GM19351 (cell line): ENCODE results near the gene CELF2.

Experiments
- ATAC-seq: cut with Tn5 transposase; IDR thresholded peaks from one replicate; pipeline ENCODE4 v1.9.1; 2021; ENCODE audit warnings: mild to moderate bottlenecking, moderate library complexity; ENCODE audit not compliant: unreplicated experiment

The CELF2 gene

DNA sequence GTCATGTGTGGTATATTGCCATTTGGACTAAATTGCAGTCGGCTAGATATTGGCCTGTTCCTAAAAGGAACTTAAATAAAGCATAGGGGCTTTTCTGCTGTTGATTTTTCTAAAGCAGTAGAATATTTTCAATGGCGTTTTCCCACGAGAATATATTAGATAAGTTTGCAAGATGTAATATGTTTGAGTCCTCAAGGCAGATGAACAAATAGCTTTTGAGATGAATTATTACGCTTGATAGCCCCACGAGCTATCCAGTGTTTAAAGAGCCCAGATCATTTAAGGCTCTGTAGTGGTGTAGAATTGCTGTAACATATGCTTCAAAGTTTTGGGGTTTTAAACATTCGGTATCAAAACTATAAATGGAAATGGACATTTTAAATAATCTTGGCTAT is 2.9 kb downstream of the CELF2 start:
- ATAC-seq: no peak

DNA sequence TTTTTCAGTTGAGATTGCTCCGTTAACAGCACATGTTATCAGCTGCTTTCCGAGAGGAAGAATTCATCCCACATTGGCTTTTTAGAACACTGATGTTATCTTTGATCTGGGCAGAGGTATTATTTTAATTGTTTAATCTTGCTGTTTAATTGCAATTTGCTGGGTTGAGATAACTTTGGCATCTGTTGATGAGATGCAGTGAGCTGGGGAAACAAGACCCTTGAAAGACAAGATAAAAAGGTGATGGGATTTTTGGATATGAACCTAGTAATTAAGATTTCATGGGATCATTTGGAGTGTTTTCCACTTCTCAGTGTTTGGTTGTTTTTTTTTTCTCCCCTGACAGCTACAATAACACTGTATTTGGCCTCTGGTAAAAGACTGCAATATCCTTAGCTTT is 4.5 kb downstream of the CELF2 start:
- ATAC-seq: no peak

DNA sequence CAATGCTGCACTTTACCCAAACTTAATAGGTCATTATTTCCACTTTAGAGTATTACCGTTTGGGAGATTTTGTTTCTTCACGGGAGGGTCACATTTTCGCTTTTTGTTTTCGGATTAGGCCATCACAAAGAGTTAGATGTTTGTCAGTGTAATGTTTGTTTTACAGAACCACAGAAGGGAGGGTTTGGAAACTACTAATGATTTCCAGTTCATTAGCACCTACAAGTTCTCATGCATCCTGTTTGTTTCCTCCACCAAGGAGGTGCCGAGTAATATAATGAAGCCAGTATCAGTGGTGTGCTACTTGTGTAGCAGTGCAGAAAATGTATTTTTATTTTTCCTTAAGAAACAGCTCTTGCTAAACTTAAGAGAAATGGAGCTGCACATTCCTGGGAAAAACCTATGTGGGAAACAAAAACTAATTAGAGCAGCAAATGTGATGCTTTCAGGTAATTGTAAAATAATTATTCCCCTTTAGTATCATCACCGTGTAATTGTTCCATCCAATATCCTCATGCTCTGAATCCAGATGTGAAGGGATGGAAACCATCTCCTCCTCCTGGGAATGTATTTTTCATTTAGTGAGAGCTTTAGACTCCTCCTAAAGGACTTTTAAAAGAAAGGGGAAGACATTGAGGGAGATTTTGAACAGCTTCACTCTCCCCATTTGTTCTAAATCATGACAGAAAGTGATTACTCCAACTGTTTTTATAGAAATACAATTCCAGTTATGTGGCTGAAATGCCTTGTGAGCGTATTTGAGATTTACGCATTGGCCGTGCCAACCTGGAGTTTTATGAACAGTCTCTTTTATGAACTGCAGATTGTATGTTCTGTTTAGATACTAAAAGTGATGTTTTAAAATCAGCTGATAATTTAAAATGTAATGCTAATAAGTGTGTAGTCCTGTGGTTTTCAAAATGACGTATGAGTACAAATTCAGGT is 5.6 kb downstream of the CELF2 start:
- ATAC-seq: no peak

DNA sequence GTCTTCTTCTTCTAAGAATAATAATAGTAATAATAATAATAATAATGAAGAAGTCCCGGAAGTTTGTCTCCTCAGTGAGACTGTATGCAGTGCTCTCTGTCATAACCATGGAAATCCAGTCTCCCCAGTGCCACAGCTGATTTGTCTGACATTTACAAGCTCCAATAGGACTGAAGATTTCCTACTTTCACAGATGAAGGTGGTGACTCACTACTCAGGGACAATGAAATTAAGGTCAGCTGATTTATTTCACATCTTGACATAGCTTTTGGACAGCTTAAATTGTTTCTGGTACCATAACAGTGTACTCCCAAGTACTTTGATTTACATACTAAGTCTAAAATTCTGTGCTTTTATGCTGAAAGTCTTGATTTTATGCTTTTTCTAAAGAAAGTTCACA is 6.9 kb downstream of the CELF2 start:
- no peak for ATAC-seq

DNA sequence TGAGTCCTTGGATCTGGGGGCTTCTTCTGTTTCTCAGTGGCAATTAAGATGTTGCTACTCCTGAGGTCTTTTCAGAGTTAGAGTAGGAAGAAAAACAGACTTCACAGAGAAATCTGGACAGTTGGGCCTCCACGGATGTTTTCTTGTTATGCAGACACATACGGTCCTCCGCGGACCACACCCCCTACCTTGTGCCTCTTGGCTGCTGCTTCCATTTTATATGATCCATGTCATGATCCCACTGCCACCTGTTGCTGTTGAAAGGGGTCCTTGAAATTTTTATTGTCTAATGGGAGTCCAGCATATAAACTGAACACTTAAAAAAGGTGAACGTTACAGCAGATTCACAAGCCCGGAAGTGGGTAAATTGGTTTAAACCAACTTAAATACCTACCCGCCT is 8.3 kb downstream of the CELF2 start:
- no peak for ATAC-seq

DNA sequence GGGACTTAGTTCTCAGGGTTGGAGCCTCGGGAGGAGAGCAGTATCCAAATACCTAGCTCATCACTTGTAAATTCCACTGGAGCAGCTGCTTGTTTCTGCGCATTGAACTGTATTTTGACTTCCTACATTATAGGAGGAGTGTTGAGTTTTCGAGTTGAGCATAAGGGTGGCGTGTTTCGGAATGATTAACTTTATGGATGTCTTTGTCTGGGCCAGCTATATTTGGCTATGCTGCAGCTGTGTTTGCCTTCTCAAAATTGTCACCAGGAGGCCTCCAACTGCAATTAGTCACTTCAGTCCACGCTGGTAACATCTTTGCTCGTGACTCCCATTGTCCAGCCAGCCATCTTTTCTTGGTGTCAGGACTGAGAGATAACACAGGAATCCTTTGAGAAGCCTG is 9.1 kb downstream of the CELF2 start:
- ATAC-seq: no peak

DNA sequence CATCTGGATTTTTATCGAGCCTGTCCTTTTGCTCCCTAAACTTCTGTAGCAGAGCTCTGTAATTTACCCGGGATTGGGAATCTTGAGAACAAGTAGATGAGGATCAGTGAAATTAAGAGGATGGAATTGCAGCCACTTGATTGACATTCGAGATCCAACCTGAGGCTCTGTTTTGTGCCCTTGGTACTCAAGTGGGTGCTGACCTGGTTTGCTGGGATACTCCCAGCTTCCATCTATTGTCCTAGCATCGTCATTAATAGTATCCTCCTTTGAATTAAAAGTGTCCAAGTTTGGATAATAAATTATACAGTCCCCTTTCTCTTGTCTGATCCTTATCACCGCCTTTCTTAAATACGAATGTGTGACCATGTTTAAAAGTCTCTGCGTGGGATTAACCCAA is 17.1 kb downstream of the CELF2 start:
- no peak for ATAC-seq

DNA sequence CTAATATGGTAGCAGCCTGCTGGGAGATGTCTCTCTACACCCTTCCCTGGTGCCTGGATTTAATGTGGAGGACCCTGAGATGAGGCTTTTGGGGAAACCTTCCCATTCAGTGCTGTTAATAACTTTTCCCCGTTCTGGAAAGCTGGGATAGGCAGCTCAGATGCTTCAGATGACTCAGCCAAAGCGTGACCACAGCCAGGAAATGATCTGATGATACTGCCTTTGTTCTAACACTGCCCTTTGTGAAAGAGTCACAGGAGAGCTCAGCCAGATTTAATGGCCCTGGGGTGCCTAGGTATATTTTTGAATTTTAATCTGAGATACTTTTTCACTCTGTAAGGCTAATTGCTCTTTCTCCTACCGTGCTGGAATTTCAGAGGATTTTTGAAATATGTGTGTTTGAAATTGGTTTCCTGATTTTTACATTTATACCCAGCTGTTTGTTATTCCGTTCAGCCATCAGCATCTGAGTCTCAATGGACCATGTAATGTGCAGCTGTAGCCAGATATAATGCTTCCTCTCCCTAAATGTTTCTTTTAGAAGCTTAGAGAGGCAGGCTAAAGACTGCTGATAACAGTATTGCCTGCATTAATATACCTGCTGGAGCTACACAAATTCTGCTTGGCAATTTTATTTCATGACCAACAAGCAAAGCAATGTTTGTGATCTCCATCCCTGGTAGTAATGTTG is 17.8 kb downstream of the CELF2 start:
- no peak for ATAC-seq

DNA sequence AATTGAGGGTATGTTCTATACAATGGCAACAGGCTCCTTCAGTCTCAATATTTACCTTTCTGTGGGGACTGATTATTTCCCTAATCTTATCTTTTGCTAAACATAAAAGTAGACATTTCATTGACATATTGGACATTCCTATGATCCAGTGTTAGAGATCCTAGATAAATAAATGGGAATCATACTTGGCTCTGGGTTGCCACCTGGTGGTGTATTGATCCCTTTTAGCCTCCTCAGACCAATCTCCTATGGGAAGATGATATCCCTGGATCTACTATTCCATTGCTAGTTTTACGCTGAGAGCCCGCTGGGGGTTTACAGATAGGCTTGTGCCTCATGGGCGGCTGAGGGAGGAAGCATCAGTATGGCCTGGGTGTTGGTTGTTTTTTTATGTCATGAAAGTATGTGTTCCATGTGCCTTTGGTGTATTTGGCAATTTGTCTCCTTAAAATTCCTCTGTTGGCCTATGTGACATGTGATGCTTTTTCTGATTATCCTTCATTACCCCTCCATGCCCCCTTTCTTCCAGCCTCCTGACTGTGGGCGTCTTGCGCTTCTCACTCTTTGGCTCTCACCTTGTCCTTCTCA is 18.8 kb downstream of the CELF2 start:
- ATAC-seq: no peak

DNA sequence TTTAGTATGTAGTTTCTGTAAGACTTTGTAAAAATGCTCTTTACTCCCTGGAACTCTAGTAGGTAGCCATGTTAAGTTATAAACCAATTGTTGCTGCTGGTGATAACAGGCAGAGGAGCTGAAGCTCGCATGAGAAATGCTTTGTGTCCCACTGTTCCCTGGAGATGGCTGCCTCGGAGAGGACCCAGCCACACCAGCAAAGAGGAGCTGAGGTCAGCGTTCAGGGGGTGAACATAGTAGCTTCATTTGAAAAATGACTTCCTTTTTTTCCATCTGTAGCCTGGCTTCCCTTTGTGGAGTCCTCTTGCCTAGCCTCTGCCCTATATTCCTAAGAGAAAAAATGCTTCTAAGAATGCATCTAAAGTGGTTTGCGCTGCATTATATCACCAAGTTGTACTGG is 20.3 kb downstream of the CELF2 start:
- ATAC-seq: no peak

DNA sequence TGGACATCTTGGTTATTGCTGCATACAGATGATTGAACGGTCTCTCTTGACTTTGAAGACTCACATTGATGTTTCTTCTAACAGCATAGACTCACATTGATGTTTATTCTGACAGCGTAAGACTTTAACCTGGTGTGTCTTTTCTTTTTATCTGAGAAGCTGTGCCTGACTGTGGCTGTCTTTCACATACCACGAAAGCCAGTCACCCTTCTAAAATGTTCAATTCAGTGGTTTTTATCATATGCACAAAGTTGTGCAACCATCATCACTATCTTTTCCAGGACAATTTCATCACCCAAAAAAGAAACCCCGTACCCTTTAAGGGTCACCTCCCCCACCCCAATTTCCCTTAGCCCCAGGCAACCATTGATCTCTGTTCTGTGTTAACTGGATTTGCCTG is 24.7 kb downstream of the CELF2 start:
- no peak for ATAC-seq

DNA sequence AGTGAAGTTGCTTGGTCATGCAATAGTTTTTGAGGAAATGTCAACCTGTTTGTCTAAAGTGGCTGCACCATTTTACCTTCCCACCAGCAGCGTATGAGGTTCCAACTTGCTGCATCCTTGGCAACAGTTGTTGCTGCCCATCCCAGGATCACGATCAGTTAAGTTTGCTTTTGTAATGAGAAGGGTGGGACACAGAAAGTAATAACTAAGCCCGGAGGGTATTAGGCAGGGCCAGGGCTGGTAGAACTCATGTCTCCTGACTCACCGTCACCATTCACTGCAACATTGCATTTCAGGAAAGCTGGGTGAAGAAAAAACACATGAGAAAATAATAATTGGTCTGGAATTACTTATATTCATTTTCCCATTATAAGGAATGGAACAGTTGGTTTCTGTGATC is 25.4 kb downstream of the CELF2 start:
- ATAC-seq: no peak

DNA sequence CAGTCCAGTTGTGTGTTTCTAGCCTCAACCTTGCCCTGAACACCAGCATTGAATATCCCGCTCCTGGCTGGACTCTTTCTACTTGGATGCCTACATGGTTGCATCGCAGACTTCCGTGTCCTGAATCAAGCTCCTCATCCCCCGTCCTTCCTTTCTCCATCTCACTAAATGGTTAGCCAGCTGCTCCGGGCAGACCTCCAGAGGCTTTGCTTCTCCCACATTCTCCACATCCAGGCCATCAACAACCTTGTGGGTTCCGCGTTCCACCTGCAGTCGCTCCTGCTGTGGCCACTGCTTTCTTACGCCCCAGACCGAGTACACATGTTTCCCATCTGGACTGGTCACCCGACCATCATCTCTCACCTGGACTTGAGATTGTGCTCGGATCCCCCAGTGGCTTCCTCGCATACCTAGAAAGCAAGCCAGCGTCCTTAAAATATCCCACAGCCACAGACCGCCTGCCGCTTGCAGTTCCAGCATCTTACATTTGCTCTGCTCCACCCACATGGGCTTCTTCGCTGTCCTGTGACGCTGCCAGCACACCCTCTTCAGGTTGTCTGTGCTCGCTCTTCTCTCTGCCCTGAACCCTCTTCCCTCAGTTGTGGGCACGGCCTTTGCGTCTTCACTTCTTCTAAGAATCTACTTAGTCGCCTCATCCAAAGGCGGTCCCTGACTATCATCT is 25.9 kb downstream of the CELF2 start:
- no peak for ATAC-seq

DNA sequence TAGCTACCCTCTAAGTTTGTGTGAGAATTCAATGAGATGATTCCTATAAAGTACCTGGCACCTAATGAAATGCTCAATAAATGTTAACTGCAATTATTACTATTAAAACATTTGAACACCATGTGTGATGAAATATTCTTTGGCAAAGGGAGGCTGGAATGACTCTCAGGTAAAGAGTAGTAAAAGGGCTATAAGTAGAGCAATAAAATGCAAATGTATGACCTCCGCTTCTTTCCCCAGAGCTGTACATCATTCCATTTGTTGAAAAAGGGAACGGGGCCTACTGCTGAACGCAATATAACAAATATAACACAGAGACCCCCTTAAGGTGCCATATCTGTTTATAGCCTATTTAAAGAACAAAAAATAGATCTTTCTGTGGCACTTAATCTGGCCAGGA is 27.8 kb downstream of the CELF2 start:
- ATAC-seq: no peak

DNA sequence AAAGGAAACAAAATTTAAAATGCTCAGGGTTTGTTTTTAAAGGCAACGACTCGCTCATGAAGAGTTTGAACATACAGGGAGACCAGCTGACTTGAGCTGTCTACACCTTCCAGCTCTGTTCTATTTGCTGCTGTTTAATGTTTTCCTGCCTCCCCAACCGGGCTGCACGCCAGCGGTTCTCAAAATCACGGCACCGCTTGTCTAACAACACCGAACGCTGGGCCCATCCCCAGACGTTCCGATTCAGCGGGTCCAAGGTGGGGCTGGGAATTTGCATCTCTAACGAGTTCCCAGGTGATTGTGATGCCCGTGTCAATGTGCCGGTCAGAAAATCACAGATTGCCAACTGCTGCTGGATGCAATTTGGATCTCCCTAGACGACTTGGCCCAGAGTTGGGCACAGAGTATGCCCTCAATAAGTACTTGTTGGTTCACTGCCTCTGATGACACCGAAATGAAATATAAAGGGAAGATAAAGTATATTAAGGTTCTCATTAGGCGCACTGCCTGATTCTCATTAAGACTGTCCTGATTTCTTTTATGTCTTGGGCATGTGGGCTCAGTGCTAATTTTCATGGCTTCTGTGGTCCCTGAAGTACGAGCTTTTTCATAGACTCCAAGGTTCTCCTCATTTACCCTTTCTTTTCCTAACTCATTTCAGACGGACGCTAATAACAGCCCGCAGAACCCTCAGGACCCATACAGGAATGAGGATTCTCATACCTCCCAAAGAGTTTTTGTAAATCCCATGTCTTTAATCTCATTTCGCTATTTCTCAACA is 28.5 kb downstream of the CELF2 start:
- ATAC-seq: no peak

DNA sequence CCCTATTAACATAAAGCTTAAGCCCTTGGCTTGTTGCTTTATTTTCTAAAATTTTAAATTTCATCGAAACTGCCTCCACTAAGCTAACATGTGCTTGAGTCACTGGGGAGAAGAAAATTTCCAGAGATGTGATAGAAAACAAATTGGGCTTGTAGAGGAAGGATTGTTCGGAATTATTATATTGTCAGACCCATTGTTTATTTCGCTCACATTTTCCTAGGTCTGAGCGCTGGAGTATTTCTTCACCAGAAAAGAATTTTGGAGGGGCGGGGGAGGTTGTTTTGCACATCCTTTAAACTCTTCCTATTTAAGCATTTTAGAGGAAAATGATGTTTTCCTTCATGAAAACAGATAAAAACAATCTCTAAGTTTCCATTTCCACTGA is 29.1 kb downstream of the CELF2 start:
- ATAC-seq: no peak

DNA sequence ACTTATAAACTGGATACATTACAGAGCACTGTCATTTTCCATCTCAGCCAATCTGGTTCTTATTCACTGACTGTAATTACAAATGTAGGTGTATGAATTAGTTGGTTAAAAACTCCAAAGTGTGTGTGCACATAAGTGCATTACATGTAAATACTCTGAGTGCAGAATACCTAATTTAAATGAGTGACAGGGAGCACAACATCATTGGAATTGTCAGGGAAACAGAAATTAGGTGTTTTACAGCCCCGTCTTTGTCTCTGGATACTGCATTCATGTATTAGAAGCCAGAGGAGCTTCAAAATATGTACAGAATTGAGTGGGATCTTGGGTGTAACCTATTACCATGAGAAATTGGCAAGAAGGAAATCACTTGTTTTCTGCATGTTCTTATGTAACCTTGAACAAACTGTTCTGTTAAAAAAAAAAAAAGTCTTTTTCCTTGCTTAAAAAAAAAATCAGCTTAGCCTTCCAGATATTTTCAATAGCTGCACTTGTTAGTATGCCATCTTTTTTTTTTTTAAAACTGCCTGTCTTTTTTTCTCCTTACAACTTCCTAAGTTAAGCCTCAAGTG is 31.1 kb downstream of the CELF2 start:
- ATAC-seq: no peak

DNA sequence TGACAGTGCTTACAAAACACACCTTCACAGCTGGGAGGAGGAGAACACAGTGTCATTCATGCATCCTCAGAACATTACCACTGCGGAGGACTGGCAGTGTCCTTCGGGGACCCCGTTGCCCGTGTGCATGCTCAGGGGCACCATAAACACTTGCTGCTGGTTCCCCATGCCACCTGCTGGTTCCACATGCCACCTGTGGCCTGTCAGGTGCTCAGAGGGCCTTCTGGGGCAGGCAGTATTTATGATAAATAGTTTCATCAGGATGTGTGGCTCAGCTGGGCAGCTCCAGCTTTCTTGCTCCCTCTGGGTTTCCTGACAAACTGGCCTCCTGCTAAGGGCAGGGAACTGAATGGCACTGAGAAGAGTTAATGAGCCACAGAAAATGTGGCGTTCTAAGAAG is 32.1 kb downstream of the CELF2 start:
- ATAC-seq: no peak

DNA sequence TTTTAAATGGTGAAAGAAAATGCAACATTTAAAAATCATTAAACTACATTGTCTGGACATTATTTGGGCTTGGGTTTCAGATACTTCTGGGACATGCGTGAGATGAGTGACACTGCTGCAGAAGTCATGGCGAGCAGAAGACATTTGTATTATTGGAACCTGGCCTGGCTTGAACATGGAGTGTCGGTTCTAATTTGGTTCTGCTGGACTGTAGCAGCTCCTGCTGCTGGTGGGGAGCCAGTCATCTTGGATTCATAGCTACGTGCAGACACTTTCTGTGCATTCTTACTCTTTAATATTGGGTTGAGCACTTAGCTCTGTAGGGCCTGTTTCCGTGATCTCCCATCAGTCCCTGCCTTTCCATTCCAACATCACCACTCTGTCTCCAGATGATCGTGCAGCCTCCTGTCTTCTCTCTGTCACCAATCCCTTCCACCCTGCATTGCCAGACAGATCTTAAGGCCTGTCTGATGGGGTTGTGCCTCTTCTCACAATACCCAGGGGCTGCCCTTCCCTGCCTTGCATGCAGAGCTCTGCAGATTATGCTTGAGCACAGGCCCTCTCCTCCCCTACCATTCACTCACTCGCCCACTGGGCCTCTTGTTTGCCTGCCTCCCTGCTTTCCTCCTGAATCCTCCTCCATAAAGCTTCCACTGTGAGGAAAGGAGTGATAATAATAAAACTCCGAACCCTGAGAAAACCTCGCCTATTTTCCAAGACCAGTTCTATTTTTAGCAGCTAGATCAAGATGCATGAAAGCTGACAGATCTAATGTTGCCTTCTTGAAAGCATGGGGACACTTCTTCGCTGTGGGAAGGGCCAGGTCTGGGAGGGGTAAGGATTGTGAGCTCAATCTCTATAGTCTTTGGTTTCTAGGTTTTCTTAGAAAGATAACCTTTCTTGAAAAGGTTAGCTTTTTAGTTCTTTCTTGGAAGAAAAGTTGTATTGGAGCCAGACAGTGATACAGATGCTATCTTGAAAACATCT is 32.9 kb downstream of the CELF2 start:
- no peak for ATAC-seq
